Suprapubic skin (tissue), 4 donors: ENCODE data around the gene MID2. TPM values are rescaled to one million over a fixed set of nuclear protein-coding genes. Genes with fewer than 3 reads are reported as not detected.

ENCODE experiments used
- DNase-seq, 2 donors: peaks; one replicate each; pipeline ENCODE4 v3.0.0-alpha.2; 2019; ENCODE audit warnings: low spot score in 2 of 2
- H3K27ac ChIP-seq: fragments of 200-600 bp; sonication (generic); one replicate; pipeline ENCODE4 v1.5.1; 2019
- H3K27me3 ChIP-seq: fragments of 200-600 bp; sonication (generic); one replicate; pipeline ENCODE4 v1.5.1; 2019
- H3K36me3 ChIP-seq: fragments of 200-600 bp; sonication (generic); one replicate; pipeline ENCODE4 v1.5.1; 2019
- H3K4me1 ChIP-seq: fragments of 200-600 bp; sonication (generic); one replicate; pipeline ENCODE4 v1.5.1; 2019
- H3K4me3 ChIP-seq: fragments of 200-600 bp; sonication (generic); one replicate; pipeline ENCODE4 v1.5.1; 2019; ENCODE audit warnings: mild to moderate bottlenecking
- H3K9me3 ChIP-seq: fragments of 200-600 bp; sonication (generic); one replicate; pipeline ENCODE4 v1.5.1; 2019
- EP300 ChIP-seq: sonication (generic); formaldehyde crosslinking; IDR thresholded peaks from one replicate; pipeline ENCODE4 v1.6.1; 2017; ENCODE audit warnings: antibody characterized with exemption
- POLR2A ChIP-seq, 2 donors: fragments of 450-650 bp; IDR thresholded peaks; one replicate each; pipeline ENCODE4 v1.6.1; 2017; ENCODE audit warnings: antibody characterized with exemption in 2 of 2, mild to moderate bottlenecking in 2 of 2, moderate library complexity in 2 of 2
- POLR2AphosphoS5 ChIP-seq, 3 donors: sonication (generic); formaldehyde crosslinking; IDR thresholded peaks; one replicate each; pipeline ENCODE4 v1.6.1; 2017; ENCODE audit warnings: antibody characterized with exemption in 3 of 3
- WGBS: methylation state at CpG from one replicate; pipeline ENCODE4 v1.1.5; 2018; 5-methylcytosine and 5-hydroxymethylcytosine counted together
- total RNA-seq, 4 donors: library from RNA; depleted of rRNA; stranded (reverse); fragments of >200 nt; gene quantifications; one replicate each; pipeline ENCODE4 v1.1.0, GENCODE V29; 2016
- TF ChIP-seq, protein P1 (sequence below), 2 donors: fragments of 200-600 bp in 1 of 2; fragments of 450-650 bp in 1 of 2; sonication (generic) in 1 of 2; IDR thresholded peaks; one replicate each; pipeline ENCODE4 v1.5.1; 2016 to 2019; ENCODE audit warnings: antibody characterized with exemption in 2 of 2, mild to moderate bottlenecking in 1 of 2, moderate library complexity in 1 of 2

Gene MID2
- total RNA-seq, 4 donors from 2014 or later, result 31.8 to 50.9 (median 36.1) TPM

DNA sequence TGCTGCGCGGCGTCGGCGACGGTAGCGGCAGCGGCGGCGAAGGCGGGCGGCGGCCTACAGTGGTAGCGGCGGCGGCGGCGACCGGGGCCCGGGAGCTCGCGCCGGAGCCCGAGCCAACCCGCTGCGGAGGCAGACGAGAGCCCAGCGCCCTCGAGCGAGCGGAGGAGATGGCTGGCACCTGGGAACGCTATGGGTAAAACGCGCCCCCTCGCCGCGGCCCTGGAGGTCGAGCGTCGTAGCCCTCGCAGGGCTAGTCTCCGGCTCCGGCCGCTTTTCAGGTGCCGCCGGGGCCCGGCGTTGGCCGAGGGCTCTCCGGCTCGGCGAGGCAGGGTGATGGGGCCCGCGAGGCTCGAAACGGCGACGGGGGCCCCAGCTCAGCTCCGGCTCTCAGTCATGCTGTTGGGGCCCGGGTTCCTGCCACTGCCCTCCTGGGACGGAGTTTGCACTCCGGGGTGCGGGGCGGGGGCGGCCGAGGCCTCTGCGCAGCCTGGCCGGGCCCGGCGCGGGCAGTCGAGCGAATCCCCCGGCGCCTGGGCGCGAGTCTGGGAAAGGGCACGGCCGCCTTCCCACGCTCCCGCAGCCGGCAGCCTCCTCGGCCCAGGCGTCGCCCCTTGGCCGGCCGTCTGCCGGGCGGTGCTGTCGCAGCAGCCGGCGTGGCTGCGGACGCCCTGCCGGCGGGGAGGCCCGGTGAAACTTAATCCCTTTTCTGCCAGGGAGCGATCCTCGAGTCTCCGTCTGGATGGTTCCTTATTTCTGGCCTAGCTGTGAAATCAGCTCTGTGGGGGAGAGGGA is 768 bp downstream of the MID2 start:
- no peak for DNase-seq
- peak overlapping the region; percentile 64 for H3K4me3 ChIP-seq
- H3K36me3 ChIP-seq, result no peaks in the 10 kb centered on the region
- H3K27me3 ChIP-seq, result no peaks in the 10 kb centered on the region
- peaks cover 19% of the 10 kb centered on the region for H3K4me1 ChIP-seq
- 29% methylated on average over 3 of the region's 100 CpGs for WGBS
- H3K27ac ChIP-seq, result peak overlapping the region; percentile 89
- H3K9me3 ChIP-seq, result no peaks in the 10 kb centered on the region
- TF ChIP-seq POLR2A (IDR thresholded peaks at IDR 0.05) (no peak), EP300 (no peak), POLR2AphosphoS5 (IDR thresholded peaks at IDR 0.05) (no peak)
- TF ChIP-seq, protein P1, sequence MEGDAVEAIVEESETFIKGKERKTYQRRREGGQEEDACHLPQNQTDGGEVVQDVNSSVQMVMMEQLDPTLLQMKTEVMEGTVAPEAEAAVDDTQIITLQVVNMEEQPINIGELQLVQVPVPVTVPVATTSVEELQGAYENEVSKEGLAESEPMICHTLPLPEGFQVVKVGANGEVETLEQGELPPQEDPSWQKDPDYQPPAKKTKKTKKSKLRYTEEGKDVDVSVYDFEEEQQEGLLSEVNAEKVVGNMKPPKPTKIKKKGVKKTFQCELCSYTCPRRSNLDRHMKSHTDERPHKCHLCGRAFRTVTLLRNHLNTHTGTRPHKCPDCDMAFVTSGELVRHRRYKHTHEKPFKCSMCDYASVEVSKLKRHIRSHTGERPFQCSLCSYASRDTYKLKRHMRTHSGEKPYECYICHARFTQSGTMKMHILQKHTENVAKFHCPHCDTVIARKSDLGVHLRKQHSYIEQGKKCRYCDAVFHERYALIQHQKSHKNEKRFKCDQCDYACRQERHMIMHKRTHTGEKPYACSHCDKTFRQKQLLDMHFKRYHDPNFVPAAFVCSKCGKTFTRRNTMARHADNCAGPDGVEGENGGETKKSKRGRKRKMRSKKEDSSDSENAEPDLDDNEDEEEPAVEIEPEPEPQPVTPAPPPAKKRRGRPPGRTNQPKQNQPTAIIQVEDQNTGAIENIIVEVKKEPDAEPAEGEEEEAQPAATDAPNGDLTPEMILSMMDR (IDR thresholded peaks at IDR 0.05), result no peak

DNA sequence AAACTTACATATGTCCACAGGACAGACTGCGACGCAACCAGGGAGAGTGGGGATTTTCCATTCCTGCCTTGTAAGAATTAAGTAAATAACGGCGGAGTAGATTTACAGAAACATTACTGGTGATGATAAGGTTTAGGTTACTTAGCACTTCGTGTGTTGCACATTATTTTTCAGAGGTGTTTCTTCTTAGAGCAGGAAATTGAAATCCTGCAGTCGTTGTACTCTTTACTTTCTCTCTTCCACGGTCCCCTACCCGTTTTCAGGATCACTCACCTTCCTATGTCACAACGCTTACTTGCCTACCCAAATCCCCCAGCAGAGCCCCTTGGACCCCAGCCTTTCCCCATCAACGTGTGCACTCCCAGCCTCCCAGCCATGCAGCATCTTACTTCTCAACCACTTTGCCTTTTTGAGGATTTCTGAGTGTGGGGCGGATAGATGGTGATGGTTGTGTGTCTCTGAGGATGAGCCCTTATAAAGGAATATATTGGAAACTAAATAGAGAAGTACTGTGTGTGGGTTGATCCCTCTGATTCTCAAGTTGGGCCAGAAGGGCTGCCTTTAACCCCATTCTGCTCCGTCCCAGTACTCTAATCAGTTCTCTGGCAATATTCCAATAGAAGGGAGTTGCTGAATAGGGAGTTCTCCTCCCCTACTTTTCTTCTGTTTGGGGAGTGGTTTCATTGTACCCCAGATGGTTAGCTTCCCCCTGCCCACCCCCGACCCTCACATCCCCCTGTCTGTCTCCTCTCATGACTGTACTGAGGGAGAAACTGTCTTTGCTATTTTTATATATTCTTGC is 1.6 kb downstream of the MID2 start:
- DNase-seq, result no peak
- TF ChIP-seq, protein P1 (IDR thresholded peaks at IDR 0.05), result no peak
- no peak for TF ChIP-seq EP300
- TF ChIP-seq POLR2A (IDR thresholded peaks at IDR 0.05), result no peak
- TF ChIP-seq POLR2AphosphoS5 (IDR thresholded peaks at IDR 0.05), result no peak
- H3K36me3 ChIP-seq, result no peaks in the 10 kb centered on the region
- H3K4me3 ChIP-seq, result peak overlapping the region; percentile 64
- peak overlapping the region; percentile 89 for H3K27ac ChIP-seq
- H3K27me3 ChIP-seq, result no peaks in the 10 kb centered on the region
- H3K4me1 ChIP-seq, result peaks cover 19% of the 10 kb centered on the region
- WGBS, result 47% methylated on average over 13 of the region's 13 CpGs
- H3K9me3 ChIP-seq, result no peaks in the 10 kb centered on the region

DNA sequence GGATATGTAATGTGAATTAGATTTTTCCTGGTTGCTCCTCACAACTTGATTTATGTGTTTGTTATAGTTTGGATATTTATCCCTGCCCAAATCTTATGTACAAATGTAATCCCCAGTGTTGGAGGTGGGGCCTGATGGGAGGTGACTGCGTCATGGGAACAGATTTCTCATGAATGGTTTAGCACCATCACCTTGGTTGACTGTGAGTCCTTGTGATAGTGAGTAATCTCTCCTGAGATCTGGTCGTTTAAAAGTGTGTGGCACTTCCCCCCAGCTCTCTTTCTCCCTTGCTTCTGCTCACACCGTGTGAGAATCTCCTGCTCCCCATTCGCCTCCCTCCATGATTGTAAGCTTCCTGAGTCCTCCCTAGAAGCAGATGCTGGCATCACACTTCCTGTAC is 2.2 kb downstream of the MID2 start:
- Histone ChIP-seq H3K4me3 (peak overlapping the region; percentile 64), H3K36me3 (no peaks in the 10 kb centered on the region), H3K9me3 (no peaks in the 10 kb centered on the region), H3K27ac (no peak overlapping the region), H3K4me1 (peaks cover 19% of the 10 kb centered on the region), H3K27me3 (no peaks in the 10 kb centered on the region)
- no peak for DNase-seq
- WGBS, result 59% methylated on average over 4 of the region's 4 CpGs
- TF ChIP-seq EP300, result no peak
- no peak for TF ChIP-seq POLR2A (IDR thresholded peaks at IDR 0.05)
- TF ChIP-seq POLR2AphosphoS5 (IDR thresholded peaks at IDR 0.05), result no peak
- TF ChIP-seq, protein P1 (IDR thresholded peaks at IDR 0.05), result no peak

DNA sequence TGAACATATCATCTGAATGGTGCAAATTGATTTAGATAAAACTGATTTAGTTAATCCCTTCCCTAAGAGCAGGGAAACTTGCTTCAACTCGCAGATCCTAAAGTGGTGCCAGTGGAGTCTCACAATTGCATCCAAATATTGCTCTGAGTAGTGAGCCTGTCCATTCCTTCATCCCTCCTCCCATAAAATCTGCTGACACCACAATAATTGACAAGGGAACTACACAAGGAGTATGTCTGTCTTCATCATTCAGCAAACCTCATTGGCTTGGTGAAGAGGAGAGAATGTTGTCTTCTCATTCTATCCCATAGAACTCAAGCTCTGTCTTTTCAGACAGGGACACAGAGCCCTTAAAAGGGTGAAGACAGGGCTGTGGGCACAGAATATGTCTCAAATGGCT is 4.2 kb downstream of the MID2 start:
- Histone ChIP-seq H3K4me3 (no peak overlapping the region), H3K36me3 (no peaks in the 10 kb centered on the region), H3K27ac (no peak overlapping the region), H3K27me3 (no peaks in the 10 kb centered on the region), H3K4me1 (peaks cover 18% of the 10 kb centered on the region), H3K9me3 (no peaks in the 10 kb centered on the region)
- no peak for DNase-seq
- TF ChIP-seq POLR2AphosphoS5 (IDR thresholded peaks at IDR 0.05) (no peak), EP300 (no peak), POLR2A (IDR thresholded peaks at IDR 0.05) (no peak)
- TF ChIP-seq, protein P1 (IDR thresholded peaks at IDR 0.05), result no peak
- 44% methylated on average over 1 of the region's 1 CpG for whole genome bisulfite sequencing
